Gastrocnemius medialis (tissue), 4 donors: ENCODE results near the gene DNAH5. TPM values are rescaled to one million over a fixed set of nuclear protein-coding genes. Genes with fewer than 3 reads are reported as not detected.

Source experiments
- ATAC-seq, 2 donors: fragments of 150-250 bp; one replicate each; pipeline ENCODE4 v1.9.1; 2016
- DNase-seq, 2 donors: peaks; one replicate each; pipeline ENCODE4 v3.0.0-alpha.2; 2019
- H3K27ac ChIP-seq, 4 donors: fragments of 200-600 bp; sonication (generic); 1 replicate in 1 of 4; 2 replicates in 3 of 4; pipeline ENCODE4 v1.5.1; 2016 to 2018; ENCODE audit warnings: mild to moderate bottlenecking in 2 of 4, moderate library complexity in 1 of 4
- H3K27me3 ChIP-seq, 3 donors: fragments of 200-600 bp; sonication (generic) in 2 of 3; 1 replicate in 1 of 3; 2 replicates in 2 of 3; pipeline versions ENCODE4 v1.5.1 to v1.6.0; 2016 to 2019; ENCODE audit warnings: mild to moderate bottlenecking in 1 of 3, moderate library complexity in 1 of 3
- H3K36me3 ChIP-seq, 2 donors: fragments of 200-600 bp; sonication (generic) in 1 of 2; one replicate each; pipeline ENCODE4 v1.5.1; 2017 to 2018
- H3K4me1 ChIP-seq, 2 donors: fragments of 200-600 bp; sonication (generic) in 1 of 2; one replicate each; pipeline ENCODE4 v1.5.1; 2016 to 2017; ENCODE audit warnings: mild to moderate bottlenecking in 2 of 2
- H3K4me3 ChIP-seq, 4 donors: fragments of 200-600 bp; sonication (generic) in 3 of 4; 1 replicate in 1 of 4; 2 replicates in 3 of 4; pipeline ENCODE4 v1.5.1; 2016 to 2019; ENCODE audit warnings: mild to moderate bottlenecking in 2 of 4
- H3K9me3 ChIP-seq, 3 donors: fragments of 200-600 bp; sonication (generic) in 2 of 3; 1 replicate in 1 of 3; 2 replicates in 2 of 3; pipeline ENCODE4 v1.5.1; 2016 to 2019
- POLR2A ChIP-seq, 2 donors: fragments of 450-650 bp; IDR thresholded peaks; one replicate each; pipeline ENCODE4 v1.6.1; 2017; ENCODE audit warnings: antibody characterized with exemption in 2 of 2, mild to moderate bottlenecking in 2 of 2, moderate library complexity in 2 of 2
- in situ Hi-C, 4 donors: fragments of 200-750 bp; cut with MboI; loops; one replicate each; pipeline versions ENCODE4 v1.15.0 to v1.8.0; 2017; ENCODE audit warnings: low sequenced_read_pairs in 4 of 4
- intact Hi-C: fragments of 100-400 bp; cut with DNase I; formaldehyde crosslinking; loops from one replicate; pipeline ENCODE4 v1.15.1; 2023; ENCODE audit warnings: low total_unique reads
- total RNA-seq, 4 donors: library from RNA; depleted of rRNA; stranded (reverse); fragments of >200 nt; gene quantifications; one replicate each; pipeline versions ENCODE4 v1.1.0 to v1.2.3, GENCODE V29; 2016
- TF ChIP-seq, protein P1 (sequence below), 5 experiments: fragments of 450-650 bp in 3 of 5; fragments of 200-600 bp in 2 of 5; sonication (generic) in 2 of 5; IDR thresholded peaks in 4 of 5; conservative IDR thresholded peaks in 1 of 5; 1 replicate in 4 of 5; 2 replicates in 1 of 5; pipeline ENCODE4 v1.5.1; 2016 to 2019; ENCODE audit warnings: antibody characterized with exemption in 5 of 5, mild to moderate bottlenecking in 3 of 5, moderate library complexity in 3 of 5

The DNAH5 gene, protein sequence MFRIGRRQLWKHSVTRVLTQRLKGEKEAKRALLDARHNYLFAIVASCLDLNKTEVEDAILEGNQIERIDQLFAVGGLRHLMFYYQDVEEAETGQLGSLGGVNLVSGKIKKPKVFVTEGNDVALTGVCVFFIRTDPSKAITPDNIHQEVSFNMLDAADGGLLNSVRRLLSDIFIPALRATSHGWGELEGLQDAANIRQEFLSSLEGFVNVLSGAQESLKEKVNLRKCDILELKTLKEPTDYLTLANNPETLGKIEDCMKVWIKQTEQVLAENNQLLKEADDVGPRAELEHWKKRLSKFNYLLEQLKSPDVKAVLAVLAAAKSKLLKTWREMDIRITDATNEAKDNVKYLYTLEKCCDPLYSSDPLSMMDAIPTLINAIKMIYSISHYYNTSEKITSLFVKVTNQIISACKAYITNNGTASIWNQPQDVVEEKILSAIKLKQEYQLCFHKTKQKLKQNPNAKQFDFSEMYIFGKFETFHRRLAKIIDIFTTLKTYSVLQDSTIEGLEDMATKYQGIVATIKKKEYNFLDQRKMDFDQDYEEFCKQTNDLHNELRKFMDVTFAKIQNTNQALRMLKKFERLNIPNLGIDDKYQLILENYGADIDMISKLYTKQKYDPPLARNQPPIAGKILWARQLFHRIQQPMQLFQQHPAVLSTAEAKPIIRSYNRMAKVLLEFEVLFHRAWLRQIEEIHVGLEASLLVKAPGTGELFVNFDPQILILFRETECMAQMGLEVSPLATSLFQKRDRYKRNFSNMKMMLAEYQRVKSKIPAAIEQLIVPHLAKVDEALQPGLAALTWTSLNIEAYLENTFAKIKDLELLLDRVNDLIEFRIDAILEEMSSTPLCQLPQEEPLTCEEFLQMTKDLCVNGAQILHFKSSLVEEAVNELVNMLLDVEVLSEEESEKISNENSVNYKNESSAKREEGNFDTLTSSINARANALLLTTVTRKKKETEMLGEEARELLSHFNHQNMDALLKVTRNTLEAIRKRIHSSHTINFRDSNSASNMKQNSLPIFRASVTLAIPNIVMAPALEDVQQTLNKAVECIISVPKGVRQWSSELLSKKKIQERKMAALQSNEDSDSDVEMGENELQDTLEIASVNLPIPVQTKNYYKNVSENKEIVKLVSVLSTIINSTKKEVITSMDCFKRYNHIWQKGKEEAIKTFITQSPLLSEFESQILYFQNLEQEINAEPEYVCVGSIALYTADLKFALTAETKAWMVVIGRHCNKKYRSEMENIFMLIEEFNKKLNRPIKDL (N-terminal part only)
- 1 to 10 TPM in 1 of 4 donors, under 1 TPM in 2, not detected in 1; 0.02 to 1.0 (median 0.03) TPM for total RNA-seq

DNA sequence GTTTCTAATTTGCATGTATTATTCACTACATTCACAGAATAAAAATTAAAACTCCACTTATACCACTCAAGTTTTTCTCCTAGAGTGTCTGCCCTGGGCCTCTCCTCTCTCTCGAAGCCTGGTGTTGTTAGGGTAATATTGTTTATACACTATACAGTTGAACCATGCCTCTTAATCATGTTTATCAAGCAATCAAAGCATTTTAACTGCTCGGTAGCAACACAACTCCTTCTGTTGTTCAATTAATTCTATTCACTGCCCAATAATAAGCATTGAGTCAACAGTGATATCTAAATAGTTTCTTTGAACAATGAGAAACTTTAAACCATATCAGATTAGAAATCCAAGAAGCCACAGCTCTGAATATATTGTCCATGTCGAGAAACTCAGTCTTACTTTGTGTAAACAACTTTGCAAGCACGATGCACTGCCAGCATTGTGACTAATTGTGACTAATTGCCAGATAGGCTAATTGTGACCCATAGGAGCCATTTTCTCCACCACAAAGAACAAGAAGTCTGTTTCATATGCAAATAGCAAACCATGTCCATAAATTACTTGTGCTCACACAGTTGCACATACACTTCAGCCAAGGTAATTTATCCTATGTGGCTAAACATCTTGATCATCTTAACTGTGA, at the start of gene DNAH5:
DNAH5 (minus strand) TSS at position 129 of the 640 bp plus-strand sequence. CDS start 250 bp downstream, outside the sequence.
- ATAC-seq (no peak), DNase-seq (no peak)
- H3K9me3 ChIP-seq = no peaks in the 10 kb centered on the region
- no peaks in the 10 kb centered on the region for H3K27me3 ChIP-seq
- TF ChIP-seq, protein P1, sequence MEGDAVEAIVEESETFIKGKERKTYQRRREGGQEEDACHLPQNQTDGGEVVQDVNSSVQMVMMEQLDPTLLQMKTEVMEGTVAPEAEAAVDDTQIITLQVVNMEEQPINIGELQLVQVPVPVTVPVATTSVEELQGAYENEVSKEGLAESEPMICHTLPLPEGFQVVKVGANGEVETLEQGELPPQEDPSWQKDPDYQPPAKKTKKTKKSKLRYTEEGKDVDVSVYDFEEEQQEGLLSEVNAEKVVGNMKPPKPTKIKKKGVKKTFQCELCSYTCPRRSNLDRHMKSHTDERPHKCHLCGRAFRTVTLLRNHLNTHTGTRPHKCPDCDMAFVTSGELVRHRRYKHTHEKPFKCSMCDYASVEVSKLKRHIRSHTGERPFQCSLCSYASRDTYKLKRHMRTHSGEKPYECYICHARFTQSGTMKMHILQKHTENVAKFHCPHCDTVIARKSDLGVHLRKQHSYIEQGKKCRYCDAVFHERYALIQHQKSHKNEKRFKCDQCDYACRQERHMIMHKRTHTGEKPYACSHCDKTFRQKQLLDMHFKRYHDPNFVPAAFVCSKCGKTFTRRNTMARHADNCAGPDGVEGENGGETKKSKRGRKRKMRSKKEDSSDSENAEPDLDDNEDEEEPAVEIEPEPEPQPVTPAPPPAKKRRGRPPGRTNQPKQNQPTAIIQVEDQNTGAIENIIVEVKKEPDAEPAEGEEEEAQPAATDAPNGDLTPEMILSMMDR (IDR thresholded peaks at IDR 0.05 in 4 of 5, conservative IDR thresholded peaks at IDR 0.05 in 1 of 5) = no peak
- TF ChIP-seq POLR2A (IDR thresholded peaks at IDR 0.05) = no peak
- in situ Hi-C loops = no loop called here
- no peak within 1 kb of the TSS for H3K27ac ChIP-seq
- H3K36me3 ChIP-seq = no peaks in the 10 kb centered on the region
- H3K4me3 ChIP-seq = no peak within 1 kb of the TSS
- no peaks in the 10 kb centered on the region for H3K4me1 ChIP-seq
- intact Hi-C loops = no loop called here

DNA sequence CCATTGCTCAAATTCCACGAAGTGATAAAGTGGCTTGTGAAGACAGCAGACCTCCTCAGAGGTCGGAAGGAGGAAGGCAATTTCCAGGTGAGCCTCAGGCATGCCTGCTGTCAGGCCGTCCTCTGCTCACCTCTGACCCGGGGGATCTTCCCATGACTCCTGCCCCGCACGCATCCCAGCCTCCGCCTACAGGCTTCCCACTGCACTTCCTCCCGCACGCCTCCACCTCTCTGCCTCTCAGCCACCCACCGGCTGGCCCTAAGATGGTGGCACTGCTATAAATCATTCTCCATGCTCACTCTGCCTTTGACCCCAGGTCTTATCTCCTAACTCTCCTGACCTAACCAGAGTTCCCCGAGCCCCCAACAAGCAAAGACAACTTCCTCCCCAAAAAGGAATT, 49.4 kb upstream of the DNAH5 start:
- Histone ChIP-seq H3K4me3 (no peak overlapping the region), H3K4me1 (peaks cover 0 to 5% of the 10 kb centered on the region in 2 donors), H3K9me3 (no peaks in the 10 kb centered on the region), H3K27ac (no peak overlapping the region), H3K36me3 (no peaks in the 10 kb centered on the region), H3K27me3 (no peaks in the 10 kb centered on the region)
- no peak for DNase-seq
- intact Hi-C loops = no loop called here
- in situ Hi-C loops = loop anchor here in 3 of 4 donors (25.0 kb wide), 4 partner anchors 268 to 643 kb away; no protein-coding TSS in a partner anchor
- TF ChIP-seq POLR2A (IDR thresholded peaks at IDR 0.05) = no peak
- TF ChIP-seq, protein P1 (IDR thresholded peaks at IDR 0.05 in 4 of 5, conservative IDR thresholded peaks at IDR 0.05 in 1 of 5) = no peak
- no peak for ATAC-seq

DNA sequence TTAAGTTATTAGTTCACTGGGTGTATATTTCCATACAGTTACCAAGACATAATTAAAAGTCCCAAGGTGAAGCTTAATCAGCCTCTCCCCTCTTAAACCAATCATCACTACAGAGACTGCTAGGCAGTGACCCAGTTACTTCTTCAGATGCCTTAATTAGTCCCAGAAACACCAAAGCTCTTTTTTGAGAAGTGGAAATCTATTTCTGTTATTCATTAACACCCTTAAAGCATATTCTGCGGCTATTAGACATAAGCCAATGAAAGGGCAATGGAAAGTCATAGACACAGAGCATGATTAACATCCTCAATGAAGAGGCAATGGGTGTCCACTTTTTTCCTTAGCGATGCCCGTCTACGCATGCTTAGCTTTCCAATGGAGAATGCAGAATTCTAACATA, 48.3 kb upstream of the DNAH5 start:
- no peaks in the 10 kb centered on the region for H3K36me3 ChIP-seq
- no peaks in the 10 kb centered on the region for H3K27me3 ChIP-seq
- intact Hi-C loops (no loop called here), in situ Hi-C loops (loop anchor here in 3 of 4 donors (25.0 kb wide), 4 partner anchors 270 to 645 kb away; no protein-coding TSS in a partner anchor)
- peaks cover 0 to 5% of the 10 kb centered on the region in 2 donors for H3K4me1 ChIP-seq
- H3K9me3 ChIP-seq = no peaks in the 10 kb centered on the region
- DNase-seq (no peak), ATAC-seq (no peak)
- H3K27ac ChIP-seq = no peak overlapping the region
- H3K4me3 ChIP-seq = no peak overlapping the region
- TF ChIP-seq, protein P1 (IDR thresholded peaks at IDR 0.05 in 4 of 5, conservative IDR thresholded peaks at IDR 0.05 in 1 of 5) = no peak
- no peak for TF ChIP-seq POLR2A (IDR thresholded peaks at IDR 0.05)

DNA sequence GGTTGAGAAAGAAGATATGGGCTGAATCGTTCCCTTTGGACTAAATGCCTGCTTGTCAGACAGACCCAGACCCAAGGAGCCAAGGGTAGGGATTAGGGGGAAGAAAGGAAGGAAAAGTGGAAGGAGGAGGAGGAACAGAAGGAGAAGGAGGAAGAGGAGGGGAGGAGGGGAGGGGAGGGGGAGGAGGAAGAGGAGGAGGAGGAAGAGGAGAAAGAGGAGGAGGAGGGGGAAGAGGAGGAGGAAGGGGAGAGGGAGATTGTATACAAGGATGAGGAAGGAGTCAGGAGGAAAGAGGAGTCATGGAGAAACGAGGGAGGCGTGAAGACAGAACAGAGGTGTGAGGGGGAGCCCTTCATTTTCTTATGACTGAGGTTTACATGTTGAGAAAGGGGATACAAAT, 46.9 kb upstream of the DNAH5 start:
- in situ Hi-C loops (loop anchor here in 3 of 4 donors (25.0 kb wide), 4 partner anchors 271 to 646 kb away; no protein-coding TSS in a partner anchor), intact Hi-C loops (no loop called here)
- Histone ChIP-seq H3K27ac (no peak overlapping the region), H3K4me1 (peaks cover 0 to 5% of the 10 kb centered on the region in 2 donors), H3K9me3 (no peaks in the 10 kb centered on the region), H3K4me3 (no peak overlapping the region), H3K36me3 (no peaks in the 10 kb centered on the region), H3K27me3 (no peaks in the 10 kb centered on the region)
- TF ChIP-seq, protein P1 (IDR thresholded peaks at IDR 0.05 in 4 of 5, conservative IDR thresholded peaks at IDR 0.05 in 1 of 5) = no peak
- no peak for TF ChIP-seq POLR2A (IDR thresholded peaks at IDR 0.05)
- no peak for ATAC-seq
- no peak for DNase-seq
